ENCODE measurements around the gene NUP43.

GRCh38 chr6:149750136-149750609, 3.8 kb upstream of the NUP43 start:
- no peak for TF ChIP-seq POLR2A (IDR thresholded peaks at IDR 0.05; ENCODE audit: low read depth, low read length)
- TF ChIP-seq TAF1 (IDR thresholded peaks at IDR 0.05; ENCODE audit: low read depth, low read length) = no peak
- TF ChIP-seq POLR2AphosphoS5 (IDR thresholded peaks at IDR 0.05; ENCODE audit: low read depth, low read length) = no peak
- TF ChIP-seq SPI1 (IDR thresholded peaks at IDR 0.05; ENCODE audit: low read depth, low read length) = no peak

Data from GM12891 (cell line).